H1 (cell line): ENCODE data around the gene MACF1. TPM values are rescaled to one million over a fixed set of nuclear protein-coding genes. Genes with fewer than 3 reads are reported as not detected.

ENCODE experiments used
- CTCF ChIA-PET: fragments of 300-600 bp; sonication (Branson Sonifier 250); formaldehyde crosslinking; loops from one replicate; lab custom pipeline; 2021; ENCODE audit not compliant: partially characterized antibody; lab: Charles Lee
- POLR2A ChIA-PET: fragments of 300-600 bp; sonication (Branson Sonifier 250); formaldehyde crosslinking; loops from one replicate; lab custom pipeline; 2021; ENCODE audit warnings: inconsistent platforms; ENCODE audit not compliant: partially characterized antibody; lab: Charles Lee
- DNase-seq, 2 experiments: peaks; one replicate each; pipeline versions ENCODE4 v3.0.0 to v3.0.0-alpha.2; 2010 to 2022; ENCODE audit warnings: low spot score in 2 of 2, low read depth in 1 of 2, mixed read lengths in 1 of 2
- FAIRE-seq: peaks from 2 replicates; lab custom pipeline; 2011; peaks lifted over from hg19 to GRCh38; lab: Jason Lieb, UNC
- H2AFZ ChIP-seq: 2 replicates; pipeline ENCODE4 v1.8.1; 2012; ENCODE audit warnings: low read length, inconsistent platforms
- H2AK5ac ChIP-seq: 2 replicates; pipeline ENCODE4 v1.6.1; 2013; ENCODE audit warnings: low read depth, low read length
- H2BK120ac ChIP-seq: replicated peaks from 2 replicates; pipeline ENCODE3; 2013; ENCODE audit warnings: low read depth, low read length, inconsistent platforms
- H2BK12ac ChIP-seq: 2 replicates; pipeline ENCODE4 v1.6.1; 2013; ENCODE audit warnings: low read depth, low read length
- H2BK15ac ChIP-seq: 2 replicates; pipeline ENCODE4 v1.6.1; 2013; ENCODE audit warnings: low read length
- H2BK20ac ChIP-seq: 2 replicates; pipeline ENCODE4 v1.6.1; 2013; ENCODE audit warnings: low read length
- H2BK5ac ChIP-seq: 2 replicates; pipeline ENCODE4 v1.6.1; 2013; ENCODE audit warnings: low read depth, low read length
- H3K14ac ChIP-seq: 2 replicates; pipeline ENCODE4 v1.6.1; 2013; ENCODE audit warnings: inconsistent platforms; ENCODE audit not compliant: insufficient read length
- H3K18ac ChIP-seq: 2 replicates; pipeline ENCODE4 v1.6.1; 2013; ENCODE audit warnings: low read length; ENCODE audit errors: extremely low read depth
- H3K23ac ChIP-seq: 2 replicates; pipeline ENCODE4 v1.6.1; 2013; ENCODE audit warnings: inconsistent platforms; ENCODE audit not compliant: insufficient read length
- H3K23me2 ChIP-seq: 2 replicates; pipeline ENCODE4 v1.6.1; 2013; ENCODE audit warnings: low read depth, low read length
- H3K27ac ChIP-seq: 2 replicates; pipeline ENCODE4 v1.6.1; 2011; ENCODE audit warnings: low read depth, low read length, inconsistent platforms
- H3K27me3 ChIP-seq, 4 experiments: replicated peaks in 1 of 4; 1 replicate in 1 of 4; 2 replicates in 3 of 4; pipeline versions ENCODE4 v1.6.1 to v1.8.1; 2011 to 2013; ENCODE audit warnings: low read length in 3 of 4, mild to moderate bottlenecking in 3 of 4, inconsistent platforms in 2 of 4, mixed read lengths in 2 of 4, moderate library complexity in 1 of 4; ENCODE audit not compliant: control insufficient read depth in 3 of 4, insufficient read depth in 3 of 4; ENCODE audit errors: extremely low read depth in 1 of 4
- H3K36me3 ChIP-seq, 4 experiments: 2 replicates each; pipeline versions ENCODE4 v1.6.1 to v1.8.1; 2011 to 2013; ENCODE audit warnings: mild to moderate bottlenecking in 4 of 4, low read length in 3 of 4, moderate library complexity in 2 of 4, control low read depth in 1 of 4, inconsistent platforms in 1 of 4; ENCODE audit not compliant: insufficient read depth in 4 of 4, control insufficient read depth in 2 of 4
- H3K4ac ChIP-seq: replicated peaks from 2 replicates; pipeline ENCODE3; 2013; ENCODE audit warnings: low read length, low read depth, mixed read lengths, inconsistent platforms; ENCODE audit not compliant: insufficient read length
- H3K4me1 ChIP-seq, 4 experiments: replicated peaks in 1 of 4; 1 replicate in 1 of 4; 2 replicates in 3 of 4; pipeline versions ENCODE4 v1.6.1 to v1.8.1; 2011 to 2013; ENCODE audit warnings: low read length in 3 of 4, inconsistent platforms in 2 of 4, mixed read lengths in 1 of 4; ENCODE audit not compliant: insufficient read depth in 4 of 4, control insufficient read depth in 3 of 4
- H3K4me2 ChIP-seq, 2 experiments: 2 replicates each; pipeline versions ENCODE4 v1.6.1 to v1.8.1; 2011 to 2013; ENCODE audit warnings: low read depth in 2 of 2, low read length in 2 of 2, control low read depth in 1 of 2, inconsistent platforms in 1 of 2, mild to moderate bottlenecking in 1 of 2; ENCODE audit not compliant: insufficient read depth in 1 of 2
- H3K4me3 ChIP-seq, 4 experiments: fragments of 200-600, 300-600 bp in 1 of 4; sonication (generic), shearing (Covaris generic), sonication (Bioruptor Twin) in 1 of 4; 2 replicates each; pipeline versions ENCODE4 v1.5.1 to v1.8.1; 2011 to 2016; ENCODE audit warnings: low read length in 4 of 4, low read depth in 3 of 4, control low read depth in 2 of 4, inconsistent platforms in 2 of 4, mild to moderate bottlenecking in 2 of 4, mixed read lengths in 1 of 4, moderate library complexity in 1 of 4; ENCODE audit not compliant: insufficient read depth in 2 of 4; ENCODE audit errors: extremely low read depth in 1 of 4
- H3K56ac ChIP-seq: replicated peaks from 2 replicates; pipeline ENCODE3; 2013; ENCODE audit warnings: low read depth, mild to moderate bottlenecking, mixed read lengths, low read length, inconsistent platforms; ENCODE audit not compliant: insufficient read length
- H3K79me1 ChIP-seq: 2 replicates; pipeline ENCODE4 v1.6.1; 2013; ENCODE audit warnings: low read depth, low read length, control low read depth
- H3K79me2 ChIP-seq, 2 experiments: 2 replicates each; pipeline versions ENCODE4 v1.6.1 to v1.8.1; 2012 to 2013; ENCODE audit warnings: low read length in 2 of 2, mild to moderate bottlenecking in 2 of 2, inconsistent platforms in 1 of 2; ENCODE audit not compliant: insufficient read depth in 2 of 2, control insufficient read depth in 1 of 2
- H3K9ac ChIP-seq, 4 experiments: replicated peaks in 1 of 4; 1 replicate in 1 of 4; 2 replicates in 3 of 4; pipeline versions ENCODE4 v1.6.1 to v1.8.1; 2011 to 2013; ENCODE audit warnings: low read depth in 3 of 4, low read length in 3 of 4, control low read depth in 2 of 4, mild to moderate bottlenecking in 2 of 4, moderate library complexity in 2 of 4, inconsistent platforms in 1 of 4; ENCODE audit errors: extremely low read depth in 1 of 4
- H3K9me3 ChIP-seq, 2 experiments: 2 replicates each; pipeline versions ENCODE4 v1.6.1 to v1.8.1; 2012 to 2013; ENCODE audit warnings: mild to moderate bottlenecking in 2 of 2, moderate library complexity in 2 of 2, control low read depth in 1 of 2, inconsistent platforms in 1 of 2, low read depth in 1 of 2, low read length in 1 of 2, mixed read lengths in 1 of 2; ENCODE audit not compliant: insufficient read depth in 2 of 2
- H4K20me1 ChIP-seq, 2 experiments: replicated peaks in 1 of 2; 2 replicates each; pipeline versions ENCODE3 to v1.8.1; 2011 to 2013; ENCODE audit warnings: inconsistent platforms in 2 of 2, low read length in 2 of 2, mild to moderate bottlenecking in 1 of 2; ENCODE audit not compliant: insufficient read depth in 2 of 2, control insufficient read depth in 1 of 2
- H4K5ac ChIP-seq: 2 replicates; pipeline ENCODE4 v1.6.1; 2013; ENCODE audit warnings: low read length, low read depth, mixed read lengths, inconsistent platforms; ENCODE audit not compliant: insufficient read length
- H4K8ac ChIP-seq: 2 replicates; pipeline ENCODE4 v1.8.0; 2013; ENCODE audit warnings: mild to moderate bottlenecking, moderate library complexity, low read length, inconsistent platforms; ENCODE audit not compliant: insufficient read depth; ENCODE audit errors: extremely low read depth
- H4K91ac ChIP-seq: replicated peaks from 2 replicates; pipeline ENCODE3; 2013; ENCODE audit warnings: low read length, mixed read lengths, inconsistent platforms; ENCODE audit not compliant: insufficient read length
- CTBP2 ChIP-seq: IDR thresholded peaks from 2 replicates; pipeline ENCODE4 v1.7.0; 2011; ENCODE audit warnings: borderline replicate concordance, mild to moderate bottlenecking, moderate library complexity, mixed read lengths, low read length; ENCODE audit not compliant: insufficient read depth, insufficient read length
- EZH2 ChIP-seq: fragments of 200-600 bp; sonication (generic); IDR thresholded peaks from 2 replicates; pipeline ENCODE4 v1.7.1; 2012; ENCODE audit warnings: low read depth, mild to moderate bottlenecking, moderate library complexity, low read length, inconsistent platforms; ENCODE audit not compliant: severe bottlenecking
- JUN ChIP-seq: IDR thresholded peaks from 2 replicates; pipeline ENCODE4 v1.6.1; 2011; ENCODE audit warnings: low read depth, mild to moderate bottlenecking, improper control_type of control experiment, low read length
- JUND ChIP-seq: IDR thresholded peaks from 2 replicates; pipeline ENCODE4 v1.6.1; 2011; ENCODE audit warnings: mild to moderate bottlenecking, improper control_type of control experiment, low read length
- KDM4A ChIP-seq: IDR thresholded peaks from one replicate; pipeline ENCODE4 v1.7.1; 2012; ENCODE audit warnings: low read depth, mild to moderate bottlenecking, moderate library complexity, low read length, inconsistent platforms; ENCODE audit not compliant: severe bottlenecking
- PHF8 ChIP-seq: fragments of 200-600 bp; sonication (generic); conservative IDR thresholded peaks from 2 replicates; pipeline ENCODE4 v1.7.1; 2012; ENCODE audit warnings: low read depth, mild to moderate bottlenecking, inconsistent platforms, low read length, moderate library complexity
- POLR2AphosphoS5 ChIP-seq: IDR thresholded peaks from 2 replicates; pipeline ENCODE4 v1.6.1; 2011; ENCODE audit warnings: low read depth, low read length
- RAD21 ChIP-seq, 2 experiments: IDR thresholded peaks in 1 of 2; conservative IDR thresholded peaks in 1 of 2; 2 replicates each; pipeline ENCODE4 v1.6.1; 2011; ENCODE audit warnings: low read depth in 2 of 2, low read length in 2 of 2, improper control_type of control experiment in 1 of 2, inconsistent platforms in 1 of 2, mild to moderate bottlenecking in 1 of 2, moderate library complexity in 1 of 2
- TAF7 ChIP-seq: optimal IDR thresholded peaks from 2 replicates; pipeline ENCODE3; 2011; ENCODE audit warnings: low read depth, mild to moderate bottlenecking, inconsistent platforms, low read length, moderate library complexity, borderline replicate concordance
- TBP ChIP-seq: IDR thresholded peaks from 2 replicates; pipeline ENCODE4 v1.6.1; 2011; ENCODE audit warnings: low read depth, low read length, improper control_type of control experiment
- TCF12 ChIP-seq: IDR thresholded peaks from 2 replicates; pipeline ENCODE4 v1.6.1; 2011; ENCODE audit warnings: low read depth, mild to moderate bottlenecking, low read length
- WGBS, 2 experiments: shearing (Covaris generic) in 1 of 2; methylation state at CpG; one replicate each; pipeline versions ENCODE4 v1.1.6 to v1.1.7; 2013 to 2015; ENCODE audit warnings: low lambda C conversion rate in 2 of 2, mixed read lengths in 2 of 2, inconsistent platforms in 1 of 2, low coverage in 1 of 2, missing lambda C conversion rate in 1 of 2; ENCODE audit not compliant: insufficient replicate concordance in 2 of 2, insufficient coverage in 1 of 2, insufficient read length in 1 of 2; ENCODE audit errors: extremely low coverage in 1 of 2, missing lambda C conversion rate in 1 of 2; 5-methylcytosine and 5-hydroxymethylcytosine counted together
- polyA plus RNA-seq, 7 experiments: library from polyadenylated mRNA; depleted of rRNA in 3 of 7; stranded (reverse) in 5 of 7; unstranded in 2 of 7; fragments of >200 nt in 5 of 7; fragments of 200-250 nt in 2 of 7; gene quantifications; 1 replicate in 5 of 7; 2 replicates in 1 of 7; 4 replicates in 1 of 7; pipeline versions ENCODE4 v1.2.1 to v1.2.3, GENCODE V29; 2011 to 2013; ENCODE audit warnings: missing spikeins in 2 of 7, mixed read lengths in 2 of 7
- total RNA-seq: library from RNA; stranded (reverse); fragmentation: NEBNext Ultra II Directional; extraction: Animal tissue kit (Norgen Biotek cat#: 25700); gene quantifications from 2 replicates; pipeline ENCODE4 v1.2.1, GENCODE V29; 2021
- TF ChIP-seq, protein P1 (sequence below): IDR thresholded peaks from 2 replicates; pipeline ENCODE4 v1.6.1; 2012; ENCODE audit warnings: inconsistent platforms

The MACF1 gene
- total and polyA plus RNA-seq, 2 of the 8 experiments (the other 6 are each of a cell fraction or from before 2014, with no cell fraction given), result 59.8 to 285 TPM

DNA sequence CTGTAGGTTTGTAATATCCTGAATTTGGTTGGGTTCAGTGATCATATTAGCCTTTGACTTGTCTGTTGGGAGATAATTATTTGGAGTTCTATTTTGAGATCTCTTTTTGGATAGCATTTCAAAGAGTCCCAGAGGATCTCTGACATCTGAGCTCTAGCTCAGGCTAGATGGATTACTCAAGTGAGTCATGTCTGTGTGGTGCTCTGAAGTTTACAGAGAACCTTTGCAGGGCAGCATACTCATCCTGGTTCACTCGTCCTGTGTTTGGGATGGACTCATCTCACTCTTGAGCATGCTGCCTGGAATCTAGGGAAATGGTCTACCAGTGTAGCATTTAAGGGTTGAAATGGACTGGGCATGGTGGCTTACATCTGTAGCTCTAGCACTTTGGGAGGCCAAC lies 257.6 kb downstream of the MACF1 start:
- WGBS, 2 experiments, result 87% methylated on average over 1 of the region's 1 CpG; no CpG with 5 or more reads in 1 of the 2 experiments
- H2BK5ac ChIP-seq, result no peak overlapping the region
- CTCF ChIA-PET, result no interaction called here
- TF ChIP-seq TCF12 (no peak), EZH2 (no peak), JUN (no peak), RAD21 (IDR thresholded peaks at IDR 0.05 in 1 of 2, conservative IDR thresholded peaks at IDR 0.05 in 1 of 2; ENCODE audit: low read depth in 2 of 2, low read length in 2 of 2) (no peak), TAF7 (no peak), CTBP2 (no peak), PHF8 (no peak), JUND (no peak), KDM4A (no peak), TBP (no peak), POLR2AphosphoS5 (no peak)
- TF ChIP-seq, protein P1, sequence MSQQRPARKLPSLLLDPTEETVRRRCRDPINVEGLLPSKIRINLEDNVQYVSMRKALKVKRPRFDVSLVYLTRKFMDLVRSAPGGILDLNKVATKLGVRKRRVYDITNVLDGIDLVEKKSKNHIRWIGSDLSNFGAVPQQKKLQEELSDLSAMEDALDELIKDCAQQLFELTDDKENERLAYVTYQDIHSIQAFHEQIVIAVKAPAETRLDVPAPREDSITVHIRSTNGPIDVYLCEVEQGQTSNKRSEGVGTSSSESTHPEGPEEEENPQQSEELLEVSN, result no peak

More for the DNA sequence above, 257.6 kb downstream of the MACF1 start:
- Histone ChIP-seq H2AFZ (no peak overlapping the region), H3K4me3 (no peak overlapping the region), H3K27me3 (no peaks in the 10 kb centered on the region), H3K4me1 (no peaks in the 10 kb centered on the region), H3K9ac (no peak overlapping the region), H3K4me2 (no peak overlapping the region), H4K91ac (no peak overlapping the region), H3K23ac (no peak overlapping the region), H3K36me3 (peaks cover 53 to 87% (median 82%) of the 10 kb centered on the region in 4 experiments), H2BK15ac (no peak overlapping the region), H3K23me2 (no peaks in the 10 kb centered on the region), H3K18ac (no peak overlapping the region), H2AK5ac (no peak overlapping the region), H3K14ac (no peak overlapping the region), H3K79me1 (no peaks in the 10 kb centered on the region; the same call in 1 of the 2 replicates), H3K79me2 (no peaks in the 10 kb centered on the region), H3K56ac (no peak overlapping the region), H3K27ac (no peak overlapping the region), H4K5ac (no peak overlapping the region), H4K20me1 (no peaks in the 10 kb centered on the region), H2BK120ac (no peak overlapping the region), H3K9me3 (no peaks in the 10 kb centered on the region), H2BK20ac (no peak overlapping the region), H4K8ac (no peak overlapping the region), H2BK12ac (no peak overlapping the region), H3K4ac (no peak overlapping the region)
- DNase-seq (no peak), FAIRE-seq (no peak)
- POLR2A ChIA-PET, result no interaction called here
